NOMO-1 treated with dmso at 0.1 percent for 144 hours (cell line): Measurements from ENCODE around the gene ATP8A2.

ENCODE experiments used
- DNase-seq: peaks from one replicate; lab custom pipeline; 2025; ENCODE audit not compliant: unreplicated experiment; lab: John Stamatoyannopoulos, UW

Gene ATP8A2

DNA sequence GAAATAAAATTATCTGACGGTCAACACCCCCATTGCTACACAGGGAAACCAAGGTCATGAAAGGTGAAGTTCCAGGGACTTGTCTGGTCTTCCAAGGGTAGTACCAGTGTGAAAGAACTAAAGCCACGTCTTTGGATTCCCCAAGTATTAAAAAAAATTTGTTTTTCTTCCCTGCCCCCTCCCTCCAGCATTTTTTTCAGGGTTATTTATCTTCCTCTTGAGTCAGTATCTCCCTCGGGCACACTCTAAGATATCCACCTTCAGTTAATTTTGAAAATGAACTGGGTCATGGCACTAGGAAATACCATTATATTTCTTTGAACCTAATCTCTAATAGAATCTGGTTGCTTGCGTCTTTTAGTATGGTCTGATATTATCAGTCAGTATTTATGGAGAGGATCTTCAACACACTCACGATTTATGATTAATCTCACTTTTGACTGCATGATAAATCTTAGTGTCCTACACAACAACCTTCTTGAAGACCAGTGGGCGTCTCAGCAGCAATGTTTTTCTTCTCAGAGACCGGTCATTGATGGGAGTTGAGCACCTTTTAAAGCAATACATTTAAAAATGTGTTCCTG is 9.1 kb downstream of the ATP8A2 start:
- no peak for DNase-seq

DNA sequence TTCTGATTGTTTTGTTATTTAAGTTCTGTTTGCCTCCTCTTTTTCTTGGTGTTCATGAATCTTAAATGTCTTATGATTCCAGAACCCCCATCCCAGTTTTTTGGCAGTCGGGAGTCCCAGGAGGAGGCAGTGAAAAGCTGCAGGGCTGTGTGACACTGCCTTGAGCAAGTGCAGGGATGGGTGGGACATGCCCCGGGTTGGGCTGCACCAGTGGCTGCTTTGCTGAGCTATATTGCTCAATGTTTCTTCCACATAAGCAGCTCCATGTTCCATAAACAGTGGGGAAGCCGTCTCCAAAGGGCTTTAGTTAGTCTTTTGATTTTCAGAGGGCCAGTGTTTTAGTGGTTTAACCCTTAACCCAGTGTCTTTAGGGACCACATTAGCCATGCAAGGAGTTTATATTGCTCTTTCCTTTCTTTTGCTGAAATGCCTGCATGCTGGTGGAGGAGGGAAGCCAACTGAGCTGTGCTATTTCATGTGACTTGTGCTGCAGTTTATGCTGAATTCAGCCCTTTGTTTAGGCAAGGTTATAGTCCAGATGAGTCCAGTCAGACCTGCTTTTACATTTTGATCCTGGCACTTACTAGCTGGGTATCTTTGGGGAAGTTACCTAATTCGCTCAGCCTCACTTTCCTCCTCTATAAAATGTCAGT is 13.1 kb downstream of the ATP8A2 start:
- no peak for DNase-seq

DNA sequence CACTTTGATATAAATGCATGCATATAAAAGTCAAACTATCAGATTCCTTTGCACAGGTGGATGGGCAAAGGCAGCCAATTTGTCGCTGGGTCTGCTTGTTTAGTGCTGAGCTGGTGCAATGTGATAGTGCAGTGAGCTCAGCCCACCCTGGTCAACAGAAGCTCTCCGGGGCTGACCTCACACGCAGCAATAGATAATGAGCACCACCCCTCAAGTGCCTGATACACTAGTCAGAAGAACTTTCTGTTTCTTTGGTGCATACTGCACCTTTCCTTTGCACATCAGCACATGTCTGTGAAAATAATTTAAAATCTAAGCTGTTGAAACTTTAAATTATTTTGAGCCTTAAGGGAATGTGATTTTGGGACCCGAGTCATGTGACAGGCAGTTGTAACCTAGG is 20.2 kb downstream of the ATP8A2 start:
- no peak for DNase-seq

DNA sequence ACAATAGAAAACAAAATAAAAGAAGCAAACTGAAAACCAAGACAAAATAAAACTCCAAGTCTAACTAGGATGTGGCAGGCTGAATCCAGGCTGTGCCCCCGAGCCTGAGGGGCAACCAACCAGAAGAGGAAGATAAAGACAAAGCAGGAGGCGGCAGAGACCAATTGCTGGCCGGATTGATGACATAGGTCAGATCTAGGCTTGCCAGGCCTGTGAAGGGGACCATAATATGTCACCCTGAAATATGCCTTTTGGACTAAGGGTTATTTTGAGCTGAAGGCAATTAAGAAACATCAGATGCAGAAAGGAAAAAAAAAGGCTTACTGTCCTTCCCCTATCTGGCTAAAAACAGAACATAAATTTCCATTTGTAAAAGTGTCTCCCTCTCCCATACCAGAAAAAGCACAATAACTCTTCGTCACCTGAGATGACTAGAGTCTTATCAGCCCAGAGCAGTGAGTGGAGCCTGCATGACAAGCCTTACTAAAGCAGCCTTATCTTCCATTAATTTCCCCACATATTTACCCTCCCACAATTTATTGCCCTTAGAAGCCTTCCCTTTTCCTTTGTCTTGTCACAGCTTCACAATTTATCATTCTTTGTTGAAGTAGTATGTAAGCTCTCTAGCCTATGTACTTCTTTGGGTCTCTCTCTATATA is 22.8 kb downstream of the ATP8A2 start:
- no peak for DNase-seq

DNA sequence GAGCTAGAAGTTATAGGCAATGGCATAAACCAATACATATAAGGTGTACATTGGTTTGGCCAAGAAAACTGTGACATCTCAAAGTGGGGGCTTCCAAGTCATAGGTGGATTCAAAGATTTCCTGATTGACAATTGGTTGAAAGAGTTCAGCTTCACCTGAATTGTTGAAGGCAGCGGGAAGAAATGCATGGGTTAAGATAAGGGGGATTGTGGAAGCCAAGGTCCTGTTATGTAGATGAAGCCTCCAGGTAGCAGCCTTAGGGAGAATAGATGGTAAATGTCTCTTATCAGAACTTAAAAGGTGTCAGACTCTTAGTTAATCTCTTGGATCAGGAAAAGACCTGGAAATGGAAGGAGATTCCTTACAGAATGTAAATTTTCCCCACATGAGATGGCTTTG is 26.0 kb downstream of the ATP8A2 start:
- DNase-seq = no peak

DNA sequence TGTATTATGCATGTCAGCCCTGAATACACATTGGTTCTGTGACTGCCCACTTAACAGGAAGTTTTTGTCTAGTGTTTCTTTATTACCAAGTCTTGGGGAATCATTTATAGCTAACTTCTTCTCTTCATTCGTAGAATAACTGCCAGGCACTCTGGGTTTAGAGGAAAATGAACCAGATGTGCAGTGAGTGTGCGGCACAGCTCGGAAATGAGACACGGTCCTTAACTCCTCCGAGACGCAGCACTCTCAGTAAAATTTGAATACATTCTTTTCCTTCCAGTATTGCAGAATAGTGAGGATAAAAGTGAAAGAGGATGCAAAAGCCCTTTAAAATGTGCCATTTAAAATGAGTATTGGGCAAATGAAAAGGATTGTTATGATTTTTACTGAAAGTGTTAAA is 29.2 kb downstream of the ATP8A2 start:
- no peak for DNase-seq

DNA sequence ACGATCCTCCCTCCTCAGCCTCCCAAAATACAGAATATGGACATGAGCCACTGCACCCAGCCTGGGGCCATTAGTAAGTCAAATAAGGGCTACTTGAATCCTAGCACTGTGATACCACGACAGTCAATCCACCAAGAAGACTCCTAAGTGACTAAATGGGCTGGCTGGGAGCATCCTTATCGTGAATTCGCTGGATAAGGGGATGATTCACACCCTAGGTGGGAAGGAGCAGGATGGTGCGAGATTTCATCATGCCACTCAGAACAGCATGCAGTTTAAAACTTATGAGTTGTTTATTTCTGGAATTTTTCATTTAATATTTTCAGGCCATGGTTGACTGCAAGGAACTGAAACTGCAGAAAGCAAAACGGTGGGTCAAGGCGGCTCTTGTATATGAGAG is 30.2 kb downstream of the ATP8A2 start:
- no peak for DNase-seq

DNA sequence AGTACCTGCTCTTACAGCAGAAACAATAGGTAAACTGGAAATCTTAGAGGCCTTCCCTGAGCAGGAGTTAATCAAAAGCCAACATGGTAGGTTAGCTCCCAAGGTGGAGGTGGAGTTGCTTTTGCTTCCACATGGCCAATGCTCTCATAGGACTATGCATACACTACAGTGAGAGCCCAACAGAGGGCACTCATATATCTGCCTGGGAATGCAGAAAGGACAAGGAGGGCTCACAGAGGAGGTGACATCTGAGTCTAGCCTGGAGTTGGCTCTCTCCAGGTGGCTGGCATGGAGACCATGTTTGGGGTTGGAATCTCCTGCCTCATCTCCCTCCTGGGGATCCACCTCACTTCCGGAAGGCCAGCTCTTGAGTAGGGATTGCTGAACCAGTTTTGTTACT is 34.6 kb downstream of the ATP8A2 start:
- DNase-seq = no peak

DNA sequence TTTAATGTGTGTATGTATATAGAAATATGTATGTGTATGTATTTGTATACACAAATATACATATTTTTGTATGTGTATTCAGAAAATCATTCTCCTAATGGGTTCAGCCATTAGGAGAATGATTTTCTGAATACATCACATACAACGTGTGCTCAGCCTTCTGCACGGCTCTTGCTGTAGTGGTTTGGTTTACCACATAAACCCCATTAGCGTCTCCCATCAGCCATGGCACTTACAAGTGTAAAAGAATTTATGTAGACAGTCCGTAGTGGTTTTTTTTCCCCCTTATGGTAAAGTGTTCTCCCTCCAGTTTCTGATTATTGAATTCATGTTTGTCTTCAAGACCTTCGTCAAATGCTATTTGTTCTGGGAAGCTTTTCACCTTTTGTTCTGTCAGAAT is 38.2 kb downstream of the ATP8A2 start:
- no peak for DNase-seq

DNA sequence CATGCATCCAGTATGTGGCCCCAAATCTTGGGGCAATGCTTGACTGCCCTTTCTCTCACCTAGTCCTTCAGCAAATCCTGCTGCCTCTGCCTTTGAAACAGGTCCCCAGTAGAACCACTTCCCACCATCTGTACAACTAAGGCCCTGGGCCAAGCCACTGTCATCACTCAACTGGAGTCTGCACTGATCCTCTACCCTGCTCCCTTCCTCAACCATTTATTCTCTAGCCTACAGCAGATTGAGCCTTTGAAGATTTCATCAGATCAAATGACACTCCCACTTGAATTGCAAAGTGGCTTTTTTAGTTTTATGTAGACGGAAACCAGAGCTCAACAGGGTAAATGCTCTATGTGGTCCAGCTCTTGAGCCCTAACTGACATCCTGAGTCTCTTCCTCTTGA is 43.5 kb downstream of the ATP8A2 start:
- DNase-seq = no peak

DNA sequence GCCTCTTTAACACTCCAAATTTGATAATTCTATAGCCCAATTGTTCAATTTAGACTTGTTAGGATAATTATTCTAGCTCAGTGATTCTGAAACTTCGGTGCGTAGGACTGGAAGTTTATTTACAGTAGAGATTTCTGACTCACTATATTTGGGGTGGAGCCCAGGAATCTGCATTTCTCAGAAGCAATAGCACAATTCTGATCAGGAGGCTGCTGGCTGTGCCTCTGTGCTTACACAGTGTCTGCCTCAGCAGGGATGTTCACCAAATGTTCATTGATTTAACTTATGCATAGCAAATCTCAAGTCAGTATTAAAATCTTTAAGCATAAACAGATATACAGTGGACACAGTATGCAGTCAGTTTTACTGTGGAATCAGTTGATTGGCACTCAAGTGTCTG is 45.8 kb downstream of the ATP8A2 start:
- no peak for DNase-seq

DNA sequence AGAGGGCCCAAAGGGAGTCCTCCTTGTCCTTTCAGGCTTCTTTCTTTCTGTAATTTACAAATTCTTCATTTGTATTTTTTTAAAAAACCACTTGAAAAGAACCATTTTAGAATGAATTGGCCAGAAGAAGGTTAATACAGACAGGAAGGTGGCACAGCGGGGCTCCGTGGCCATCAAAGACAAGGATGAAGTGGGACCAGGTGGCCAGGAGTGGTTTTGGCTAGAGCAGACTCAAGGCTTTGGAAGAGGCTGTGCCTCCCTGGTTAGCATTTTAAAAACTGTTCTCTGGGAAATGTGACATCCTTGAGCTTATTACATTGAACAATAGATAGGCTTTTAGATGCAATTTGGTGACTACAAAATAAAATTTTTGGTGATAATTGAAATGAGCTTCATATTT is 48.4 kb downstream of the ATP8A2 start:
- DNase-seq = no peak

DNA sequence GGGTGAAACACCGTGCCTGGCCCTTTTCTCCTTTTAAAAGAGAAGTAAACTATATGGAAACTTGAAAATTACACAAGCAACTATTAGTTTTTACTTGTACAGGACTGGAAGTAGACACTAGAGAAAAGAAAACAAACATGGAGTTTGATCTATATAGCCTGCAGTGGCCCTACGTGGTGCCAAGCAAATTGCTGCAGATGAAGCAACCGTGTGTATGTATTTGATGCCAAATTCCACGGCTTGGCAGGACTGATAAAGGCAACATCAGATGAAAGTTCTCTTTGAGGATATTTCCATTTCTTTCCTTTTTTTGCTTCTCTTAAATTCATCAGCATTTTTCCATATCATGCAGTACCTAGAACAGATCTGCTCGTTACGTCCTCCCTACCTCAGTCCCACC is 49.8 kb downstream of the ATP8A2 start:
- DNase-seq = no peak

DNA sequence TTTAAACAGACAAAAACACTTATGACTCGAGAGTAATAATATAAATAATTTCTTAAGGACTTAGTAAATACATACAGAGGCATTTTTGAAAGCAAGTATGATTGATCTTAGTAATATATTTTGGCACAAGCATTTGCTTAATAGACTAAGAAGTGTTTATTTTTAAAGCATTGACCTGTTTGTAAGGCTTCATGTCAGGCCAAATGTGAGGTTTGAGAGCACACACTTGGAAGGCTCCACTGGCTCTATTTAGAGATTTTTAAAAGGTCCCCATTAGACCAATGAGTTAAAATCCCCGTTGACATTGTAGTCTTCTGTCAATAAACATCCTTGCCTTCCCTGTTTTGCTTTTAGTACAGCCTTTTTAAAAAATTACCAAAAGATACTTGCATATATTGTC is 50.4 kb downstream of the ATP8A2 start:
- no peak for DNase-seq

DNA sequence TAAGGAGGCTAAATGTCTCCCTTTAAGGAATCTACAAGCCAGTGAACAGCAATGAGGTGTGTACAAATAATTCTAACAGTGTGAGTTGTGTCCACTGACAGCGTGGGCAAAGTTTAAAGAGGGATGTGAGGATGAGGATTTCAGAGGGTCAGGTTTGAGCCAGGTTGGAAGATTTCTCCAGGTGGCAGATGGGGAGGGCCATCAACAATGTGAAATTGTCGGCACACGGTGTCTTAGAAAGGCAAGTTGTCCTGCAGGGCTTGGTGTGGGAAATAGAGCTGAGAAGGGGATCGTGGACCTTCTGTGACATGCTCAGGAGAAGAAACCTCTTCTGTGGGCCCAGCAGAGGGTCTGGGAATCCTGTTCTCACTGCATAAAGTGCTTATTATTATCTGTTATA is 52.1 kb downstream of the ATP8A2 start:
- no peak for DNase-seq

DNA sequence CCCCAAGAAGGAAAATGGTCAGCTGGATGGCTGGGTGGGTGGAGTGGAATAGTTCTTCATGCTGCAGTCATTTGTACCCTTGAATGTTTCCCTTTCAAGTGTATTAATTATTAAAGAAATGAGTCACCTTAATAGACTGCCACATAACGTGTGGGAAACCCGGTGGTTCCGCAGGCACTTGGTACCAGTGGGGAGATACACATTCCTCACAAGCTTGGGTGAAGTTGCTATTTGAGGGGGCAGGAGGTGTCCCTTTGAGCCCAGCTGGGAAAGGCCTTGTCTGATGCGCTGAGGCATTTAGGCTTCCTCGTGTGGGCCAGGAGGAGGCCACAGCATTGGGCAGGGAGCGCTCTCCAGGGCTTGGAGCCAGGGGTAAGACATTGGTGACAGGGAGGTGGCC is 57.7 kb downstream of the ATP8A2 start:
- DNase-seq = no peak

DNA sequence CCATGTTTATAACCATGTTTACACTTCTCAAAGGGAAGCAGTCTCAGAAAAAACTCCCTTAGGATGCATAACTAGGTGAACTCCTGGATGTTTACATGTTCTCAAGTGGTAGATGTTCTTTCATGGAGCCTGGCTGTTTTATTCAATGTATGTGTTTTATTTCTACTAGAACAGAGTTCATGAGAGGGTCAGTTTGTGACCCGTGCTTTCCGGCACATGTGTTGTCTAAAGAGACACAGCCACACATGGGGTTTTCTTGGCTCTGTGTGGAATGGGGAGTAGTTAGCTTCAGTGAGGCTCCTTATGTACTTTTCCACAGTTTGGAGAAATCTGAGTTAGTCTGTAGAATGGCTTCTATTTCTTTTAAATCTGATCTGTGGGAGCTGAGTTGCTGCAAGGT is 60.9 kb downstream of the ATP8A2 start:
- DNase-seq = no peak

DNA sequence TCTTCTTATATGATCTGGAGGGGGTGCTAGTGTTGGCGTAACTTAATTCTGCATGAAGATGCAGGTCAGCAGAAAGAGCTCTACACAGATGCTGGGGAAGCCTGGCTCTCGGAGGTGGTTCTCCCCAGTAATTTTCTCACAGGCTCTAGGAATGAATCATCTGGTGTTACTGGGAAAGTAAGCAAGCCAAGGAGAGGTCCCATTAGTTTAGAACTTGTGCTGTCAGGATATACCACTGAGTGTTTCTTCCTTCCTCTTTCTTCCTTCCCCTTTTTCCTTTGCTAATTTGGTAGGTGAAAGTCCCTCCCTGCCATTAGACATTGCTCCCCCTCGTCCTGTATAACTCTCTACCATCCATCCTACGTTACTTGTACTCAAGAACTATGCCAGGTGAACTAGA is 68.3 kb downstream of the ATP8A2 start:
- peak; percentile 40 for DNase-seq

DNA sequence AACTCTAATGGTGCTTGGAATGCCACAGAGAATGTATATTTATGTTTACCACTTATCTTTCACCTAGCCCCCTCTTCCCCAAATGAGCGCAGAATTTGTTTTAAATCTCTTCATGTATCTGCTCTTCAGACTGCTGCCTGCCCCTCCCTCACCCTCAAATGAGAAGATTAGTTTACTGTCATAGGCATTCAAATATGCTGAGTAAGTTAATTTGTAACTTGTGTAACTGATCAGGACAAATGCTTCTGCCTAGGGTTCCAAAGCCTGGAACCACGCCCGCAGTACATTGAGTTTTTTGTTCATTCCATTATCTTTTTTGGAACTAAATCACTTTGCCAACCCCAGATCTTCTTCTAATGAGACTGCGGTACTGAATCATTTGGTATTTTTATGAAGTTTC is 74.5 kb downstream of the ATP8A2 start:
- no peak for DNase-seq

DNA sequence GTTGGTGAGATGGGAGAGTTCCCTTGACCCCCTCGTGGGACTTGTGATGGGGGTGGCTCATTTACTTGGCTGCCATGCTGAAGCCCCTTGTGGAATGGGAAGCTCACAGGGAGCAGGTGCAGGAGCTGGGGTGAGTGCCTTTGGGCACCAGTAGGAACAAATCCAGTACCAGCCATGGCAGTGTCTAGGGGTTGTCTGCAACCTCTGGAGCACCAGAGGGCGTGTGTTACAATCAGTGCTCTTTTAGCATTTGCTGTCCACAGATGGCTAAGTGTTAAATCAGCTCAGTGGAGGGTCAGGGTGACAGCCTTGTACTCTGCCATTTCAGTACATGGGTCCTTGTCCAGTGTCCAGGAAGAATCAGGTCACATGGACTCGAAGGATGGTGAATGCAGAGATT is 75.6 kb downstream of the ATP8A2 start:
- no peak for DNase-seq

DNA sequence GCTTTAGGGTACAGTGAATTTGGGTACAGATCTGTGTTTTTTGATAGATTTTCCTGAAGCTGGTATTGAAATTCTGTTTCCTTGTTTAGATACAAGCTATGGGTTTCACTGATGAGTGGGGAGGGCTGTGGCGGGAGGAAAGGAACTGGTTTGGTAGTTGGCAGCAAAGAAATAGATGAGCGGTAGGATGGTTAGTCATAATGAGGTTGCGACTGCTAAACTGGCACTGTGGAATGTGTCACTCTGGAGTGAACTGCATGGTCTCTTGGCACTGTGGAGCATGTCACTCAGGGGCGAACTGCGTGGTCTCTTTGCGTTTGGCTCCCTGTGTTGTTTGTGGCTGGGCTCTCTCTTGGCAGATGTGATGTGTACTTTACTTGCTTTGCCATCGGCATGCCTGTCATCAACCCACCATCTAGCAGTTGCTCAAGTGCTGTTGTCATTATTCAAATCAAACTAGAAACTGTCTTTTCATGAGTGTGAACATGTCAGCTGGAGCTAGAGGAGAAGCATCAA is 82.1 kb downstream of the ATP8A2 start:
- no peak for DNase-seq

DNA sequence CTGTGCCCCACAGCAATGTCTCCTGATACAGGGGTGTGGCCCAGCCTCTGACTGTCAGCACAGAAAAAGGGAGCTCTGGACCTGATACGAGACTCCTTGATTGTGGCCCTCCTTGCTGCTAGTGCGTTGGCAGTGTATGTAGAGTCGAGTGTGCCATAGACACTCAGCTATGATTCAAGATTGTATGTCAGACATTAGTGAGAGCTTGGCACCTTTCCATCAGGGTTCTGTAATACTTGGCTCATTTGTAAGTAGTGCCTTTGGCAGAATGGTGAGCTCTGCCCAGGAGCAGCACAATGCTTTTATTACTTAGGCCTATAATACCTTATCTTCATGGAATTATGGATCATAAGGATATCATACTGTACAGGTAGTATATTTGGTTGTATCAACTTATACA is 83.4 kb downstream of the ATP8A2 start:
- no peak for DNase-seq

DNA sequence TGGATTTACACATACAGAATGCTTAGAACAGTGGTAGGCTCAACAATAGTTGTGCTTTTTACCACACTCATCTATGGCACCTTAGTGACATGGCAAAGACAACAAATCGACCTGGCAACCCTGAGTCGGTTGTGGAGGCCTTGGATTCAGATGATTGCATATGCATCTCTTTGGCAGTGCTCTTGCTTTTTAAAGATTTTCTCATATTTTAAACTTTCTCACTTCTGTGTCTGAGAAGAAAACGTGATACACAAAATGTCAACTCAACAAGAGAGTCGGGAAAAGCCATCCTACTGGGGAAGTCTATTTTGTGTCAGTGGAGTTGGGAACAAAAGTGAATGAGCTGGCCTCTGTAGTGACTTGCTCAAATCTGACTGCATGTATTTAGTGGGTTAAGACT is 85.8 kb downstream of the ATP8A2 start:
- DNase-seq = no peak
